Activated CD8-positive, alpha-beta memory T cell treated with anti-CD3 and anti-CD28 coated beads, Interleukin-2, amount 50 U/mL, for 1 hour (primary cell): ENCODE results near the gene B3GALNT1.
"Not testable (repeated sequence)": the region's sequence is repeated elsewhere in the genome, so short reads cannot be mapped to it uniquely, and the experiment has no call there.

Source experiments
- DNase-seq: peaks from one replicate; pipeline ENCODE4 v3.0.0-alpha.2; 2020; ENCODE audit errors: extremely low read depth

B3GALNT1 gene

GRCh38 chr3:161081633-161082032 is 23.5 kb downstream of the B3GALNT1 start:
- no peak for DNase-seq

GRCh38 chr3:161073181-161073580 is 32.0 kb downstream of the B3GALNT1 start:
- no peak for DNase-seq

GRCh38 chr3:161072751-161073150 is 32.4 kb downstream of the B3GALNT1 start:
- DNase-seq = no peak

GRCh38 chr3:161072211-161072621 is 32.9 kb downstream of the B3GALNT1 start:
- DNase-seq = no peak

DNA sequence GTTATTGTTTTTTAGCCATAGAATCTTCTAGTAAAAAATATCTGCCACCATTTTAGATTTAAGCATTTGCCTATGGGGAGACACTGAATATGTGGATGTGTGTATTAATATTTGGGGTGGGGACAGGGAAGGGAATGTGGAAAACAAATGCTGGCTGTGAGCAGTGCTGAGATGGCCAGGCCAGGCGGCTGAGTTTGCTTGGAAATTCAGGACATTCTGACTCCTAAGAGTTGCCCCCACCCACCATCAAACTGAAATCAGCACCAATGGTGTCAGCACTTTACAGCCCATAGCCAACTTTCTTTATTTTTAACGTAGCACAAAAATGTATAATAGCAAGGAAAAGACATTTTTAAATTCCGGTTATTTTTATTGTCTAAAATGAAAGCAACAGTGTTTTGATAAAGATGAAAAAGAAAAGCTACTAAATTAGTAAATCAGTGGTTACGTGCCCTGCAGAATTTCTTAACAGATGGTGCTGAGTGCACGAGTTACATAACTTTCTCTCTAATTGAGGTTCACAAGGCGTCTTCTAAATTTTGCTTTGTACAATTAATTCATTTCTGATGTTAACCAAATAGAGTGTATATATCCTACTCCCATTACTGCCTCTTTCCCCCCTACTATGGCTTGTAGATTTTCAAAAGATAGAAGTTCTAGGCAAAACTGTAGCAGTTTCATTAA is 34.0 kb downstream of the B3GALNT1 start:
- DNase-seq = no peak

DNA sequence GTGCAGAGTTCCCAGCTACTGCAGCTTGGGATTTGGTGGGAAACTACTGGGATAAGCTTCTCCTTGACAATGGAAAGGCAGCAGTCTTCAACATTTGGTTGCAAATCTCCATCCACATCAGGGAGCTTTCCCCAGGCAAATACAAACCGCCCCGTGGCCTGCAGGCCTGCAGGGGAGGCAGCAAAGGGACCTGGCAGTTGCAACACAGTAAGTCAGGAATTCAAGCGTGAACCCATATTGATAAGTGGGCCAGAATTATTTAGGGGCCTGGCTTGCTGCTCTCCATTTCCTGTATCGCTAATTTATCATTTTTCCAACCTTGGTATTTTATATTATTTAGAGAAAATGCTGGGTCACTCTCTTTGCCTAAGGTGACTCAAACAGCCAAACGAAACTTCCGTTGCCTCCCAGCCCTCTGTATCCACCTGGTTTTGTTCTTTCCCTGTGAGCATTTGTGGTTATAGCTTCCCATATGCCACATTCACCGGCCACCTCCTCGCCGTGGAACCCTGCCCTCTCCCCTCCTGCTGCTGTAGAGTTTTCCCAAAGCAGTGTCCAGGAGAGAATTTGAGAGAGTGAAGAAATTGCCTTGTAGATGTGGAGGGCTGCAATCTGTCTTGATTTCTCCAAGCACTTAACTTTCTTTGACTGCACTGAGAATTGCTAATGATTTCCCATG is 34.8 kb downstream of the B3GALNT1 start:
- DNase-seq = no peak

- no peak for DNase-seq
Measured at GRCh38 chr3:161069511-161070251, 35.5 kb downstream of the B3GALNT1 start.

DNA sequence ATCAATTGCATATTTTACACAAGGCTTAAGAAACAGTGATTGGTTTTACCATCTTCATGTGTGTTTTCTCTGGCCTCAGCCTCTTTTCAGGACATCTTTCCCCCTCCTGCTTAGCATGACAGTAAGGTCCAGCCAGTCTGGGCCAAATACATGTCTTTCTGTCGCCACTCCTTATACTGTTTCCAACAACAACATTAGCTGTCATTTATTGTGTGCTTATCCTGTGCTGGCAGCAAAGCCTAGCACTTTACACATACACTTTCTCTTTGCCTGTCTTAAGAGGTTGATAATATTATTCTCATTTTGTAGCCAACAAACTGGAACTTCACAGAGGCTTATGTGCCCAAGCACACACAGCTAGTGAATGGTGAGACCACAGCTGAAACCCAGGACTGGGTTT is 37.8 kb downstream of the B3GALNT1 start:
- no peak for DNase-seq

- no peak for DNase-seq
Measured at GRCh38 chr3:161066930-161067329, 38.2 kb downstream of the B3GALNT1 start.

DNA sequence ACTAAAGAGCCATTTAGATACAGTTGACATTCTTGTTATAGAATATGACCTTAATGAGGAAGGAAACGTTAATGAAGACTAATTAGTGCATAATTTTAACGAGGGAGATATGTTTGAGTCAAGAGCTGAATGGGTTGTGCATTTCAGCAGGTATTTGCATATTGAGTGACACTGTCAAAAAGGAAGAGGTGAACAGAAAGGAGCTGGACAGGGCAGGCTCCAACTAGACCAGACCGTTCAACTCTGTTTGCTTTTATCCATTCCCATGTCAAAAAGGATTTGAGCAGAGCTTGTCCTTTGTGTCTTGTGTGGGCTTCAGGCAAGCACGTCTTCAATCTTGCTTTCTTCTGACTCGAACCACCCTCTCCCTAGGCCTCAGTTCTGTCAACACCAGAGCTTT is 40.7 kb downstream of the B3GALNT1 start:
- DNase-seq = no peak

DNA sequence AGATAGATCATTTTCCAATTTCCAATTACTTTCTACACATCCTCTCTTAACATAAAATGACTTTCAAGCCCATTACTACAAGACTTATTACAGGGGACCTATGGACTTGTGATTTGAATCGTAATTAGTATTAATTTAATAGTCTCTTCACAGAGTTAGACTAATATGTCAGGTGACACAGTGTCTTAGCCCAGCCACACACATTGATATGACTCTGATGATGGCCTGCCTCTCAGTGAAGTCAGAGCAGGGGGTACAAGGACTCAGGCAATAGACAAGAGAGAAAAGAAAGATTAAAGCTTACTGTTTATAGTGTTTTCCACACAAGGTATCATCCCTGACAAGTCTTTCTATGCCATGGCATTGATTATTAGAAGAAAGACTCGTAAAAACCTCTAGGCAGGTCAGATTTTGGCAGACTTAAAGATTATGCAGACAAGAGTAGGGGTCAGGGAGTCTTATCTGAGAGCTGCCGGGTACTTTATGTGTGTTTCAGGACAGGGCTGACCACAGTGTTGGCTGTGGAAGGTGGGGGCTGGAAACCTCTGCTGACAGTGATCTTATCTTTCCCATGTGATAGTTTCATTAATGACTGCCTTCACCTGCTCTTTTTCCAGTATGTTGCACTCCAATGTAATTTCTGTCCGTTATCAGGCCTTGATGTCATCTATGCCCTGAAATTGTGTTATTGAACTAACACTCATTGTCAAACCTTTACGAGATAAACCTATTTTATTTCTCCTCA is 50.1 kb downstream of the B3GALNT1 start:
- no peak for DNase-seq

GRCh38 chr3:161051856-161052255 is 53.3 kb downstream of the B3GALNT1 start:
- no peak for DNase-seq

DNA sequence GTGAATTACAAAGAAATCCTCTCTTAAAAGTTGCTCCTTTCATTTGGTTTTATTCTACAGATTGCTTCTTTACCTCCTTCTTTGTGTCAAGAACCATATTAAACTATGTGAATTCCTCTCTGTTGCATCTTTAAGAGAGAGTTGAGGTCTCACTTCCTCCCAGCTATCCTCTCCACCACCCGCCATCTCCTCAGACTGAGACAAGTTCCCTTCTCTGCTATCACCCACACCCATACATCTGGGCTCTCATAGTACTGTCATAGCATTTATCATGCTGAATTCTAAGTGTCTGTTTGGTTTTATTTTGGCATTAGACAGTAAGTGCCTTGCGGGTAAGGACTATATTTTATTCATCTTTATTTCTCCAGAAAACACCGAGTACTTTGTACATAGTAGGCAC is 54.2 kb downstream of the B3GALNT1 start:
- DNase-seq = no peak

DNA sequence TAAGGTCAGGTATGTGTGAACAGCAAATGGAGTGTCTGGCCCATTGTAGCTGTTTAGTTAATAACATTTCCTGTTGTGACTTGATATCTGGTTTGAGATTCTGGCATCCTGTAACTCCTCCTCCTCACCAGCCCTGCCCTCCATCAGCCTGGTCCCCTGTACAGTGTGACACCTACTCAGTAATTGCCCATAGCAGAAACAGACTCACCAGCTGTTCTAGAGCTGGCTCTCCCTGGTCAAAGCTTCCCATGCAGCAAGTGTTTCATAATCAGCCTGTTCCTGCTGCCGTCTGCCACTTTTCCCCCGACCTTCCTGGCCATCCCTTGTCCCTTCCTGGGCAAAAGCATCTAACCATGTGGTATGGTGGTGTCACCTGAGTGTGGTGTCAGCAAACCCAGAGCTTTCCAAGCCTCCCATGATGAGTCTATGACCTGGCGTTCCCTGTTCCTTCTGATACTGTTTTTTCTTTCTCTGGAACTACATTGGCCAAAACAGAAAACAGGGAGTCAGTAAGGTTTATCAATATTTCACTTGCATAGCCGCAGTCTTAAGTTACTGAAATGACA is 55.4 kb downstream of the B3GALNT1 start:
- DNase-seq = no peak

GRCh38 chr3:161043336-161044035 is 61.7 kb downstream of the B3GALNT1 start:
- no peak for DNase-seq

GRCh38 chr3:161042023-161042501 is 63.1 kb downstream of the B3GALNT1 start:
- DNase-seq = no peak

DNA sequence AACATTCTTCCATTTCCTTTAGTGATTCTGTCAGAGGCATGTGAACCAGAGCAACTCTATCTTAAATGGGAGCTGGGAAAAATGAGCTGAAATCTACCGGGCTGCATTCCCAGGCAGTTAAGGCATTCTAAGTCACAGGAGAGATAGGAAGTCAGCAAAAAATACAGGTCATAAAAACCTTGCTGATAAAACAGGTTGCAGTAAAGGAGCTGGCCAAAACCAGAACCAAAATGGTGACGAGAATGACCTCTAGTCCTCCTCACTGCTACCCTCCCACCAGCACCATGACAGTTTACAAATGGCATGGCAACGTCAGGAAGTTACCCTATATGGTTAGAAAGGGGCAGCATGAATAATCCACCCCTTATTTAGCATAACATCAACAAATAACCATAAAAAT is 66.4 kb downstream of the B3GALNT1 start:
- DNase-seq = no peak

- no peak for DNase-seq
Measured at GRCh38 chr3:161035711-161036110, 69.4 kb downstream of the B3GALNT1 start.

DNA sequence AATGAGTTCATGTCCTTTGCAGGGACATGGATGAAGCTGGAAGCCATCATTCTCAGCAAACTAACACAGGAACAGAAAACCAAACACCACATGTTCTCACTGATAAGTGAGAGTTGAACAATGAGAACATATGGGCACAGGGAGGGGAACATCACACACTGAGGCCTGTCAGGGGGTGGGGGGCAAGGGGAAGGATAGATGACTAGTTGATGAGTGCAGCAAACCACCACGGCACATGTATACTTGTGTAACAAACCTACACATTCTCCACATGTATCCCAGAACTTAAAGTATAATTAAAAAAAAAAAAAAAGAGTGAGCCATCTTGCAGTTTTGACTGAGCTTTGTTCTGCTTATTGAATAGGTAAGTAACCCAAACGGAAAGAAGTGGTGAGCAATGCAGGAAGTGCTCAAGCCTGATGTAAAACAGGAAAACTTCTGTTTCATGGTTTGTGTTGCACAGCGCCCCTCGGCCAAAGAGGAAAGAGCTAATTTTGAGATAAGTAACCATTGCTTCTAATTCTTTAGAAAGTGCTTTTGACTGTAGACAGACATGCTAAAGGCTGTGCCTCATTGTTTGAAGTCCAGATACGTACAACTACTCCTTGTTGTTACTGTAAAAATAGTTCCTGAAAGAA is 70.1 kb downstream of the B3GALNT1 start:
- DNase-seq = not testable (repeated sequence)
